Epidermal melanocyte (primary cell): ENCODE data around the gene UEVLD.

ENCODE experiments used
- DNase-seq: peaks from one replicate; pipeline ENCODE4 v3.0.0; 2011; ENCODE audit warnings: low spot score; ENCODE audit not compliant: insufficient read length

The UEVLD gene

DNA sequence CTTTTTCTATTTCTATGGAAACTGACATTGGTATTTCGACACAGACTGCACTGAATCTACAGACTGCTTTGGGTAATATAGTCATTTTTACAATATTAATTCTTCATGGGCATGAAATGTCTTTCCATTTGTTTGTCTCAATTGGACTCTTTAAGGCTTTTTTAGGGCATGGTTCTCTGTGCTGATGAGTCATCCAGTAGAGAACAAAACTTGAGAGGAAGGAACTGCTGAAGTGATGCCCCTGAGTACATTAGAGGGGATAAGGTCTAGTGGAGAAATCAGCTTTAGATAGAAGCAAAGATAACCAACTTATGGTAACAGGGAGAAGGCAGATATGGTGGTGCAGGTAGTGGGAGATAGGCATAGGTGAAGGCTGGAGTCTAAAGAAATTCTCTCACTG is 86.9 kb downstream of the UEVLD start:
- no peak for DNase-seq

DNA sequence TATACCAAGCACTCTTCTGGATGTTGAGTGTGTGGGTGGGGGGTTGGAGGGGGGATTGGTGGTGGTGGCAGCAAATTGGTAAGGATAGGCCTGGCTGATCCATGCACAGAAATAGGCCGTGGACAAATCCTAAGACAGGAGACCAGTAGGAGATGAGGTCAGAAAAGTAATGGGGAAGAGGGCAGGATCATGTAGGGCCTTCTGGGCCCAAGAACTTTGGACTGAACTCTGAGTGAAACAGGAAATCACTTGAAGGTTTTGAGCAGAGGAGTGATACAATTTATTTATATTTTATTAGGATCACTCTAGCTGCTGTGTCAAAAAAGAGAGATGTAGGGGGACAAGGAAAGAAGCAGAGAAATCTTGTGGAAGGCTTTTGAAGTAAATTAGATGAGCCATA is 90.5 kb downstream of the UEVLD start:
- no peak for DNase-seq

GRCh38 chr11:18495703-18496102 is 92.8 kb downstream of the UEVLD start:
- no peak for DNase-seq

GRCh38 chr11:18495271-18495670 is 93.3 kb downstream of the UEVLD start:
- DNase-seq: no peak

- no peak for DNase-seq
Measured at GRCh38 chr11:18493310-18493709, 95.2 kb downstream of the UEVLD start.

DNA sequence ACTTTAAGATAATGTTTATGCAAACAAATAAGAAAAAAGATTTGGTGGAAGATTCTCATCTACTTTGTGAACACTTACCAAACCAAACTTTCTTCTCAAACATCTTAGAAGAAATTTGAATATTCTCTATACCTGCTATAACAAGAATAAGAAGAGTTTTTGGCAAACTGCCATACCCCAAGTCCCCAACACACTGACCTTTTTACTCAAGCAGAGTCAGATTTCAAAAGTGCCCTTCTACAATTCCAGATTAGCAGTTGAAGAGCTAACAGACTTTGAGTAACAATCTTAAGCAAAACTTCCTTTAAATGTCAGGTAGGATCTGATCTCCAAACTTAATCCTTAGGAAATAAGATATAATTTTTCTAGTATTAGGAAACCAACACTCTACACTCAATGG is 95.6 kb downstream of the UEVLD start:
- DNase-seq: no peak

DNA sequence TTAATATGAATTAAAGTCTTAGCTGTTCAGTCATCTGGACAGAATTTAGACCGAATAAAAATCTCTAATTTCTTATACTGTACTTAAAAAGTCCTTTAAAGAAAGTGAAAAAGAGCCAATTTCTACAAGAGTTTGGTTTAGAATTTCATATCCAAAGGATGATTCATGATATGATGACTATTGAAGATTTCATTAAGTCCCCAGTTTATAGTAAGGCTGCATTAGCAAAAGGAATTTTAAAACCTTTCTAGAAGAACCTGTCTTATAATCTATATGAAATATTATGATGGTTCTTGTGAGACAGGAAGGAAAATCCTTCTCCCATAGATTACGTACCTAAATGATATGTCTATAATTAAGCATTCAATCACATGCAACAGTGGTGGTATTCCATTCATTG is 96.6 kb downstream of the UEVLD start:
- DNase-seq: no peak

DNA sequence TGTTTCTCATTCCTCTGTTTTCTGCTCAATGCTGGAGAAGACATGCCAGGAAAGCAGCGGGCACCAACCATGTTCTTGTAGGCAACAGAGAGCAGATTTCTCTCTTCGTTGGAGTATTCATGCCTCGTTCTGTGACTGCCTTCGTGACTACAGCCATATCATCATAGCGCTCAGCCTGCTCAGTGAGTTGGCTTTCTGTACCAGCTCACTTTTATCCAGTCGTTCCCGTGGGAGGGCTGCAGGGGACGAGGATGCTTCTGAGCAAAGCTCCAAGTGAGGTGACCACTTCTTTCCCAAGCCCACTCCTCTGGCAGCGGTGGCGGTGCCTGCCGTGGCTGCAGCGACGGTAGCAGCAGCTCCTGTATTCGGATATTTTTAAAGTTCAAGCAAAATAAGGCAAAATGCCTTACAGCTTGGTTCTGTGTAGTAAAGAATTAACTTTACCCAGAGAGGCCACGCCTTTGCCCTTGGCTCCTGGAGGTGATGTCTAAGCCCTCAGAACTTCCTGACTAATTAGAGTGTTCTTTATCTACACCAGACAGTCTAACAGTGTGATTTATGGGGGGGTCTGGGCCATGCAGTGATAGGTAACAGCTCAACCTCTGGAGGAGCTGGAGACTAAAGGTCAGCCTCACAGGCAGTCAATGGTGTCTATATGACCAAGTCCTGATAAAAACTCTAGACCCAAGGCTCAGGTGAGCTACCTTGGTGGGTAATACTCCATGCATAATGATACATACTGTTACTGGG is 97.6 kb downstream of the UEVLD start:
- DNase-seq: no peak

DNA sequence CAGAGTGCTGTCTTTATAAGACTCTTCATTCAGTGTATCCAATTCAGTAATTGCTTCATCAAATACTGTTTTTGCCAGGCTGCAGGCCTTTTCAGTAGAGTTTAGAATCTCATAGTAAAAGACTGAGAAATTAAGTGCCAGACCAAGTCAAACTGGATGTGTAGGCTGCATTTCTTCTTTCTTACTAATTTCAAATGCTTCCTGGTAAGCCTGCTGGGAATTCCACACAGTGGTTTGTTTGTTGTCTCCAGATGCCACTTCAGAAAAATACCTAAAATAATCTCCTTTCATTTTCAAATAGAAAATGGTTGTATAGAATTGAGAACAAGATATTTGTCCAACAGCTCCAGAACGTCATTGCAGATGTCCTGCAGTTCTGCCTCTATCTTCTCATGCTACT is 98.2 kb downstream of the UEVLD start:
- no peak for DNase-seq

- no peak for DNase-seq
Measured at GRCh38 chr11:18485913-18486528, 102.5 kb downstream of the UEVLD start.
